A549 (cell line): ENCODE measurements around the gene METTL25B.

Experiments
- CHD2 ChIP-seq: fragments of 150-350 bp; IDR thresholded peaks from 2 replicates; pipeline ENCODE4 v1.6.1; 2014; ENCODE audit warnings: low read length; ENCODE audit not compliant: partially characterized antibody
- HDAC2 ChIP-seq: fragments of 200-600 bp; sonication (generic); IDR thresholded peaks from 2 replicates; pipeline ENCODE4 v1.6.1; 2016
- JUN ChIP-seq, 2 experiments: fragments of >200 bp; sonication (Bioruptor Twin); formaldehyde crosslinking; IDR thresholded peaks; 2 replicates in 1 of 2; 3 replicates in 1 of 2; pipeline ENCODE4 v1.6.1; 2016 to 2017
- POLR2A ChIP-seq: IDR thresholded peaks from 2 replicates; pipeline ENCODE4 v1.6.1; 2012; ENCODE audit warnings: mild to moderate bottlenecking, low read length
- RAD21 ChIP-seq, 2 experiments: fragments of >200 bp in 1 of 2; sonication (Bioruptor Twin) in 1 of 2; formaldehyde crosslinking in 1 of 2; IDR thresholded peaks in 1 of 2; conservative IDR thresholded peaks in 1 of 2; 2 replicates in 1 of 2; 3 replicates in 1 of 2; pipeline ENCODE4 v1.6.1; 2012 to 2018; ENCODE audit warnings: inconsistent platforms in 1 of 2
- SMC3 ChIP-seq: fragments of >200 bp; sonication (Bioruptor Twin); formaldehyde crosslinking; IDR thresholded peaks from 3 replicates; pipeline ENCODE4 v1.6.1; 2018; ENCODE audit warnings: inconsistent platforms
- TF ChIP-seq, protein P1 (sequence below): fragments of 200-600 bp; sonication (generic); IDR thresholded peaks from 2 replicates; pipeline ENCODE4 v1.6.1; 2016; ENCODE audit warnings: antibody characterized with exemption, mild to moderate bottlenecking, moderate library complexity
- TF ChIP-seq, protein P2 (sequence below): fragments of >200 bp; sonication (Bioruptor Twin); formaldehyde crosslinking; IDR thresholded peaks from 3 replicates; pipeline ENCODE4 v1.5.1; 2016

DNA sequence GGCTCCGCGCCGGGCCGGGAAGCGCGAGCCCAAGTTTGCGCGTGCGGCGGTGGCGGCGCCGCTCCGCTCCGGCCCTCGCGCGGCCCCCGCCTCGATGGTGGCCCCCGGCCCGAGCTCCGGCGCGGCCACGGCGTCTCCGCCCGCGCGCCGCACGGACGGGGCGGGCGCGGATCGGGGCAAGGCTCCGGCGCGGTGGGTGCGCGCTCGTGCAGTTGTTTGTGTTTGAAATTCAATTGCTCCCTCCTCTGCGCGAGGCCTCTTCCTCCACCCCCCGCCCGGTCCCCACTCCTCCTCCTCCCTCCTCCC is 23.1 kb downstream of the METTL25B start, which contains the start of gene HDGF:
- no peak for TF ChIP-seq SMC3
- TF ChIP-seq, protein P1, sequence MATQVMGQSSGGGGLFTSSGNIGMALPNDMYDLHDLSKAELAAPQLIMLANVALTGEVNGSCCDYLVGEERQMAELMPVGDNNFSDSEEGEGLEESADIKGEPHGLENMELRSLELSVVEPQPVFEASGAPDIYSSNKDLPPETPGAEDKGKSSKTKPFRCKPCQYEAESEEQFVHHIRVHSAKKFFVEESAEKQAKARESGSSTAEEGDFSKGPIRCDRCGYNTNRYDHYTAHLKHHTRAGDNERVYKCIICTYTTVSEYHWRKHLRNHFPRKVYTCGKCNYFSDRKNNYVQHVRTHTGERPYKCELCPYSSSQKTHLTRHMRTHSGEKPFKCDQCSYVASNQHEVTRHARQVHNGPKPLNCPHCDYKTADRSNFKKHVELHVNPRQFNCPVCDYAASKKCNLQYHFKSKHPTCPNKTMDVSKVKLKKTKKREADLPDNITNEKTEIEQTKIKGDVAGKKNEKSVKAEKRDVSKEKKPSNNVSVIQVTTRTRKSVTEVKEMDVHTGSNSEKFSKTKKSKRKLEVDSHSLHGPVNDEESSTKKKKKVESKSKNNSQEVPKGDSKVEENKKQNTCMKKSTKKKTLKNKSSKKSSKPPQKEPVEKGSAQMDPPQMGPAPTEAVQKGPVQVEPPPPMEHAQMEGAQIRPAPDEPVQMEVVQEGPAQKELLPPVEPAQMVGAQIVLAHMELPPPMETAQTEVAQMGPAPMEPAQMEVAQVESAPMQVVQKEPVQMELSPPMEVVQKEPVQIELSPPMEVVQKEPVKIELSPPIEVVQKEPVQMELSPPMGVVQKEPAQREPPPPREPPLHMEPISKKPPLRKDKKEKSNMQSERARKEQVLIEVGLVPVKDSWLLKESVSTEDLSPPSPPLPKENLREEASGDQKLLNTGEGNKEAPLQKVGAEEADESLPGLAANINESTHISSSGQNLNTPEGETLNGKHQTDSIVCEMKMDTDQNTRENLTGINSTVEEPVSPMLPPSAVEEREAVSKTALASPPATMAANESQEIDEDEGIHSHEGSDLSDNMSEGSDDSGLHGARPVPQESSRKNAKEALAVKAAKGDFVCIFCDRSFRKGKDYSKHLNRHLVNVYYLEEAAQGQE: no peak
- no peak for TF ChIP-seq POLR2A
- TF ChIP-seq RAD21 (conservative IDR thresholded peaks at IDR 0.05 in 1 of 2, IDR thresholded peaks at IDR 0.05 in 1 of 2): no peak
- TF ChIP-seq, protein P2, sequence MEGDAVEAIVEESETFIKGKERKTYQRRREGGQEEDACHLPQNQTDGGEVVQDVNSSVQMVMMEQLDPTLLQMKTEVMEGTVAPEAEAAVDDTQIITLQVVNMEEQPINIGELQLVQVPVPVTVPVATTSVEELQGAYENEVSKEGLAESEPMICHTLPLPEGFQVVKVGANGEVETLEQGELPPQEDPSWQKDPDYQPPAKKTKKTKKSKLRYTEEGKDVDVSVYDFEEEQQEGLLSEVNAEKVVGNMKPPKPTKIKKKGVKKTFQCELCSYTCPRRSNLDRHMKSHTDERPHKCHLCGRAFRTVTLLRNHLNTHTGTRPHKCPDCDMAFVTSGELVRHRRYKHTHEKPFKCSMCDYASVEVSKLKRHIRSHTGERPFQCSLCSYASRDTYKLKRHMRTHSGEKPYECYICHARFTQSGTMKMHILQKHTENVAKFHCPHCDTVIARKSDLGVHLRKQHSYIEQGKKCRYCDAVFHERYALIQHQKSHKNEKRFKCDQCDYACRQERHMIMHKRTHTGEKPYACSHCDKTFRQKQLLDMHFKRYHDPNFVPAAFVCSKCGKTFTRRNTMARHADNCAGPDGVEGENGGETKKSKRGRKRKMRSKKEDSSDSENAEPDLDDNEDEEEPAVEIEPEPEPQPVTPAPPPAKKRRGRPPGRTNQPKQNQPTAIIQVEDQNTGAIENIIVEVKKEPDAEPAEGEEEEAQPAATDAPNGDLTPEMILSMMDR: no peak
- TF ChIP-seq JUN (IDR thresholded peaks at IDR 0.05): peak in 1 of 2 experiments; percentile 88; a peak in 3 of 5 replicates
- TF ChIP-seq CHD2: no peak
- no peak for TF ChIP-seq HDAC2
